GM23248 (cell line): Measurements from ENCODE around the gene VPS51. TPM values are rescaled to one million over a fixed set of nuclear protein-coding genes. Genes with fewer than 3 reads are reported as not detected.

ENCODE experiments used
- DNase-seq: peaks from one replicate; pipeline ENCODE4 v3.0.0-alpha.2; 2015
- H2AFZ ChIP-seq: fragments of 200-600 bp; sonication (generic); 2 replicates; pipeline ENCODE4 v1.6.1; 2016; ENCODE audit warnings: antibody characterized with exemption
- H3F3A ChIP-seq: fragments of 200-600 bp; sonication (generic); 2 replicates; pipeline ENCODE4 v1.6.1; 2016; ENCODE audit warnings: mild to moderate bottlenecking, antibody characterized with exemption, mixed run types; ENCODE audit not compliant: insufficient read depth
- H3K27ac ChIP-seq: fragments of 200-600 bp; sonication (generic); 2 replicates; pipeline ENCODE4 v1.5.1; 2016; ENCODE audit warnings: mild to moderate bottlenecking
- H3K27me3 ChIP-seq: fragments of 200-600 bp; sonication (generic); replicated peaks from 2 replicates; pipeline ENCODE4 v1.6.1; 2016; ENCODE audit warnings: mild to moderate bottlenecking; ENCODE audit not compliant: insufficient read depth
- H3K36me3 ChIP-seq: fragments of 200-600 bp; sonication (generic); 2 replicates; pipeline ENCODE4 v1.6.1; 2016; ENCODE audit warnings: low read depth, mild to moderate bottlenecking
- H3K4me1 ChIP-seq: fragments of 200-600 bp; sonication (generic); 2 replicates; pipeline ENCODE4 v1.6.1; 2016; ENCODE audit warnings: mild to moderate bottlenecking; ENCODE audit not compliant: insufficient read depth
- H3K4me2 ChIP-seq: fragments of 200-600 bp; sonication (generic); one replicate; pipeline ENCODE4 v1.6.1; 2016; ENCODE audit warnings: mild to moderate bottlenecking; ENCODE audit not compliant: unreplicated experiment
- H3K4me3 ChIP-seq: fragments of 200-600 bp; sonication (generic); 2 replicates; pipeline ENCODE4 v1.5.1; 2016; ENCODE audit warnings: mild to moderate bottlenecking
- H3K79me2 ChIP-seq: fragments of 200-600 bp; sonication (generic); 2 replicates; pipeline ENCODE4 v1.6.1; 2016; ENCODE audit warnings: mild to moderate bottlenecking; ENCODE audit not compliant: insufficient read depth
- H3K9ac ChIP-seq: fragments of 200-600 bp; sonication (generic); 2 replicates; pipeline ENCODE4 v1.6.1; 2016; ENCODE audit warnings: mild to moderate bottlenecking
- H3K9me2 ChIP-seq: fragments of 200-600 bp; sonication (generic); 2 replicates; pipeline ENCODE4 v1.6.1; 2016; ENCODE audit warnings: mixed run types, mild to moderate bottlenecking, moderate library complexity; ENCODE audit not compliant: insufficient read depth
- H3K9me3 ChIP-seq: fragments of 200-600 bp; sonication (generic); one replicate; pipeline ENCODE4 v1.6.1; 2017; ENCODE audit warnings: low read depth
- H4K20me1 ChIP-seq: fragments of 200-600 bp; sonication (generic); 2 replicates; pipeline ENCODE4 v1.6.0; 2016; ENCODE audit not compliant: insufficient read depth
- EZH2 ChIP-seq: fragments of 200-600 bp; sonication (generic); IDR thresholded peaks from 2 replicates; pipeline ENCODE4 v1.6.1; 2018; ENCODE audit warnings: antibody characterized with exemption, mild to moderate bottlenecking; ENCODE audit not compliant: insufficient read depth, poor library complexity, severe bottlenecking
- EZH2phosphoT487 ChIP-seq: fragments of 200-600 bp; sonication (generic); IDR thresholded peaks from 2 replicates; pipeline ENCODE4 v1.6.1; 2018; ENCODE audit warnings: antibody characterized with exemption, moderate library complexity, mild to moderate bottlenecking, low read depth; ENCODE audit not compliant: insufficient read depth
- WGBS, 2 experiments: methylation state at CpG; one replicate each; pipeline ENCODE4 v1.1.6; 2015 to 2017; ENCODE audit warnings: low lambda C conversion rate in 2 of 2, low coverage in 1 of 2; ENCODE audit errors: missing lambda C conversion rate in 2 of 2; 5-methylcytosine and 5-hydroxymethylcytosine counted together
- in situ Hi-C: fragments of 300-500 bp; cut with MboI; formaldehyde crosslinking; loops from 2 replicates; pipeline ENCODE4 v1.15.0; 2020
- polyA plus RNA-seq: library from polyadenylated mRNA; unstranded; fragments of >200 nt; fragmentation: Nextera tagmentation; extraction: Ambion mirVana; gene quantifications from 2 replicates; pipeline ENCODE4 v1.2.1, GENCODE V29; 2016
- total RNA-seq: library from RNA; depleted of rRNA; stranded (reverse); fragments of >200 nt; shearing (Covaris generic); gene quantifications from 2 replicates; pipeline ENCODE4 v1.2.3, GENCODE V29; 2014

VPS51 gene
- total and polyA plus RNA-seq, 2 experiments from 2014 or later = 30.7 to 339 TPM

GRCh38 chr11:65125197-65126056 lies 29.4 kb downstream of the VPS51 start:
- in situ Hi-C loops = no loop called here
- Histone ChIP-seq H3K36me3 (peaks cover 24% of the 10 kb centered on the region; the same call in 1 of the 2 replicates), H2AFZ (no peak overlapping the region), H3K9me3 (no peaks in the 10 kb centered on the region), H3F3A (peaks cover 24% of the 10 kb centered on the region), H3K4me1 (peaks cover 14% of the 10 kb centered on the region), H3K27ac (no peak overlapping the region), H3K4me2 (no peak overlapping the region), H4K20me1 (no peaks in the 10 kb centered on the region), H3K9ac (no peak overlapping the region), H3K4me3 (no peak overlapping the region), H3K79me2 (peaks cover 47% of the 10 kb centered on the region), H3K27me3 (no peaks in the 10 kb centered on the region), H3K9me2 (no peaks in the 10 kb centered on the region)
- TF ChIP-seq EZH2phosphoT487 (no peak), EZH2 (no peak)
- 80 to 81% methylated on average over 12 of the region's 12 CpGs for WGBS, 2 experiments
- no peak for DNase-seq

- 50 to 64% methylated on average over 6 of the region's 6 CpGs for WGBS, 2 experiments
- Histone ChIP-seq H4K20me1 (no peaks in the 10 kb centered on the region), H3K9ac (no peak overlapping the region), H3K79me2 (peaks cover 44% of the 10 kb centered on the region), H3K4me3 (no peak overlapping the region), H3K27me3 (no peaks in the 10 kb centered on the region), H3K9me2 (no peaks in the 10 kb centered on the region), H3K36me3 (peaks cover 16% of the 10 kb centered on the region; the same call in 1 of the 2 replicates), H3K9me3 (no peaks in the 10 kb centered on the region), H3F3A (peaks cover 16% of the 10 kb centered on the region), H3K4me2 (no peak overlapping the region), H3K27ac (no peak overlapping the region), H2AFZ (no peak overlapping the region), H3K4me1 (peaks cover 8% of the 10 kb centered on the region; the same call in 1 of the 2 replicates)
- no peak for DNase-seq
- in situ Hi-C loops = no loop called here
- TF ChIP-seq EZH2phosphoT487 (no peak), EZH2 (no peak)
Observed at GRCh38 chr11:65126624-65127274, 30.7 kb downstream of the VPS51 start.

- H3F3A ChIP-seq = peaks cover 16% of the 10 kb centered on the region
- 71 to 72% methylated on average over 9 to 12 of the region's 12 CpGs for WGBS, 2 experiments
- no peaks in the 10 kb centered on the region for H3K9me3 ChIP-seq
- in situ Hi-C loops = no loop called here
- H3K27ac ChIP-seq = no peak overlapping the region
- TF ChIP-seq EZH2phosphoT487 (no peak), EZH2 (no peak)
- H2AFZ ChIP-seq = no peak overlapping the region
- H3K27me3 ChIP-seq = no peaks in the 10 kb centered on the region
- peaks cover 18% of the 10 kb centered on the region; the same call in 1 of the 2 replicates for H3K36me3 ChIP-seq
- no peak for DNase-seq
- no peak overlapping the region for H3K9ac ChIP-seq
- no peaks in the 10 kb centered on the region for H3K9me2 ChIP-seq
- no peak overlapping the region for H3K4me2 ChIP-seq
- no peak overlapping the region for H3K4me3 ChIP-seq
- peaks cover 9% of the 10 kb centered on the region for H3K4me1 ChIP-seq
- H4K20me1 ChIP-seq = no peaks in the 10 kb centered on the region
- peaks cover 47% of the 10 kb centered on the region for H3K79me2 ChIP-seq
Observed at GRCh38 chr11:65127473-65128181, 31.6 kb downstream of the VPS51 start.
